ENCODE measurements around the gene KLHL4. TPM values are rescaled to one million over a fixed set of nuclear protein-coding genes. Genes with fewer than 3 reads are reported as not detected.
A peak's percentile ranks its signal among the peaks of the same experiment; 100 is the strongest.
"Not testable (repeated sequence)": the region's sequence is repeated elsewhere in the genome, so short reads cannot be mapped to it uniquely, and the experiment has no call there.

The KLHL4 gene, protein sequence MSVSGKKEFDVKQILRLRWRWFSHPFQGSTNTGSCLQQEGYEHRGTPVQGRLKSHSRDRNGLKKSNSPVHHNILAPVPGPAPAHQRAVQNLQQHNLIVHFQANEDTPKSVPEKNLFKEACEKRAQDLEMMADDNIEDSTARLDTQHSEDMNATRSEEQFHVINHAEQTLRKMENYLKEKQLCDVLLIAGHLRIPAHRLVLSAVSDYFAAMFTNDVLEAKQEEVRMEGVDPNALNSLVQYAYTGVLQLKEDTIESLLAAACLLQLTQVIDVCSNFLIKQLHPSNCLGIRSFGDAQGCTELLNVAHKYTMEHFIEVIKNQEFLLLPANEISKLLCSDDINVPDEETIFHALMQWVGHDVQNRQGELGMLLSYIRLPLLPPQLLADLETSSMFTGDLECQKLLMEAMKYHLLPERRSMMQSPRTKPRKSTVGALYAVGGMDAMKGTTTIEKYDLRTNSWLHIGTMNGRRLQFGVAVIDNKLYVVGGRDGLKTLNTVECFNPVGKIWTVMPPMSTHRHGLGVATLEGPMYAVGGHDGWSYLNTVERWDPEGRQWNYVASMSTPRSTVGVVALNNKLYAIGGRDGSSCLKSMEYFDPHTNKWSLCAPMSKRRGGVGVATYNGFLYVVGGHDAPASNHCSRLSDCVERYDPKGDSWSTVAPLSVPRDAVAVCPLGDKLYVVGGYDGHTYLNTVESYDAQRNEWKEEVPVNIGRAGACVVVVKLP
- total RNA-seq (0.27 TPM), polyA plus RNA-seq (not detected)

DNA sequence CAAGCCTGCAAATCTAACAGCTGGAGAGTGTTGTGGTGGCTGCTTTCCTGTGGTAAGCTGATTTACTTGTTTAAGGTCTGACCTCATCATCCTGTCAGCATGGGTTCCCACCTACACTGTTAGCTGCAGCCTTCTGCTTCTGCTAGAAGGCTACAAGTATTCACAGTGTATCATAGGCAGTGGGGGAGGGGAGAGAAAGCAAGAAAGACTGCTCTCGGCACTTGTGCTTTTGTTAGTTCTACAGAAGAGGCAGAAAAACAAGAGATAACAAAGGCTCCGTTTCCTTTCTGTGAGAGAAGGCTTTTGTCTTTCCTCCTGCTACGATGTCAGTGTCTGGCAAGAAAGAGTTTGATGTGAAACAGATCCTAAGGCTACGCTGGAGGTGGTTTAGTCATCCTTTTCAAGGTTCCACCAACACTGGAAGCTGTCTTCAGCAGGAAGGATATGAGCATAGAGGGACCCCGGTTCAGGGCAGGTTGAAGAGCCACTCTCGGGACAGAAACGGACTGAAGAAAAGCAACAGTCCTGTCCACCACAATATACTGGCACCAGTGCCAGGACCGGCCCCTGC lies at the start of gene KLHL4:
KLHL4 (plus strand) TSS at position 232 of the 571 bp plus-strand sequence; CDS start at position 324, 92 bp downstream.
- Histone ChIP-seq H3K9me3 (ENCODE audit: control insufficient read depth in 2 of 2, low read length in 2 of 2) (no peaks in the 10 kb centered on the region), H3K4me3 (ENCODE audit: low read depth, low read length) (no peak within 1 kb of the TSS), H3K27me3 (ENCODE audit: control insufficient read depth, insufficient read depth, low read length) (no peaks in the 10 kb centered on the region), H3K36me3 (ENCODE audit: control insufficient read depth, insufficient read depth, low read length) (no peaks in the 10 kb centered on the region), H3K27ac (ENCODE audit: insufficient read depth, low read length, poor library complexity, severe bottlenecking) (no peak within 1 kb of the TSS), H3K4me1 (ENCODE audit: control insufficient read depth, insufficient read depth, low read length, poor library complexity, severe bottlenecking) (no peaks in the 10 kb centered on the region)
- H3K9me3 Mint-ChIP-seq: peaks cover 0 to 2% (median 0%) of the 10 kb centered on the region in 7 donors
- no peaks in the 10 kb centered on the region for H3K27me3 Mint-ChIP-seq
- peak within 1 kb of the TSS in 1 of 3 donors; percentile 60 for H3K27ac Mint-ChIP-seq
- DNase-seq: no peak
- no peaks in the 10 kb centered on the region for H3K36me3 Mint-ChIP-seq
- ATAC-seq (ENCODE audit: low read depth in 2 of 2): no peak
- H3K4me1 Mint-ChIP-seq: no peaks in the 10 kb centered on the region
- H3K4me3 Mint-ChIP-seq: no peak within 1 kb of the TSS

DNA sequence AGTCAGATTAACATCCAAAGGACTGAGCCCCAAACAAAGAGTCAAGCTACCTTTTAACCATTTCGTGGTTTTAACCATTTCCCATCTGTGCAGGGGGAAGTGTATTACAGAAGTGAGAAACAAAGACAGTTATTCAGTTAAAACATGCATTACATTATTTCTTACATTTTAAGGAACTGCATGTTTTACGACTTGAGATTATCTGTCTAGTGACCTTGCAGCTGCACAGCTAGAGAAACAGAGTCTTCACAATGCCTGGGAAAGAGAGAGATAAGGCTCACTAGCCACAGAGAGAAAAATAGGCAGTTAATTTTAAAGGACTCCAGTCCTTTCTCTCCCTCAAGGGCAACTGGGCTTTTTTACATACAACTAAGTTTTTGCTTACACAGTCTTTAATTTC lies 48.7 kb upstream of the KLHL4 start:
- Histone ChIP-seq H3K27ac (ENCODE audit: insufficient read depth, low read length, poor library complexity, severe bottlenecking) (no peak overlapping the region), H3K9me3 (ENCODE audit: control insufficient read depth in 2 of 2, low read length in 2 of 2) (no peaks in the 10 kb centered on the region), H3K4me3 (ENCODE audit: low read depth, low read length) (no peak overlapping the region), H3K4me1 (ENCODE audit: control insufficient read depth, insufficient read depth, low read length, poor library complexity, severe bottlenecking) (no peaks in the 10 kb centered on the region), H3K36me3 (ENCODE audit: control insufficient read depth, insufficient read depth, low read length) (no peaks in the 10 kb centered on the region), H3K27me3 (ENCODE audit: control insufficient read depth, insufficient read depth, low read length) (no peaks in the 10 kb centered on the region)
- Mint-ChIP-seq H3K27me3 (no peaks in the 10 kb centered on the region), H3K27ac (no peak overlapping the region), H3K36me3 (no peaks in the 10 kb centered on the region), H3K4me3 (no peak overlapping the region), H3K9me3 (peaks cover 0 to 8% (median 0%) of the 10 kb centered on the region in 7 donors), H3K4me1 (no peaks in the 10 kb centered on the region)
- ATAC-seq (ENCODE audit: low read depth in 2 of 2) (no peak), DNase-seq (no peak)

DNA sequence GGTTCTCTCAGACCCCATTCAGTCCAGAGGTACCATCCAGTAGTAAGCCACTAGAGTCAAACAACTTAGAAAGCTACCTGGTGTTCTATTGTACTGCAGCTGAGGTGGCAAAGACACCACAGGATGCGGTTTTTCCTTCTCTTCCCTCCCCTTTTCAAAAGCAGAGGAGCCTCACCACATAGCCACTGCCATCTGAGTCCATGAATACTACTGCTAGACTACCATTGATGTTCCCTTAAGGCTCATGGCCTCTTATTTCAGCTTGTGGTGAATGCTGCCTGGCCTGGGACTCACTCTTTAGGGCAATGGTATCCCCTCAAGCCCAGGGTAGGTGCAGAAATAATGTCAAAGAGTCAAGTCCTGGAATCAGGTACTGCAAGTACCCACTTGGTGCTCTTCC lies 41.8 kb upstream of the KLHL4 start:
- no peaks in the 10 kb centered on the region for H3K36me3 ChIP-seq (ENCODE audit: control insufficient read depth, insufficient read depth, low read length)
- no peak overlapping the region for H3K4me3 ChIP-seq (ENCODE audit: low read depth, low read length)

DNA sequence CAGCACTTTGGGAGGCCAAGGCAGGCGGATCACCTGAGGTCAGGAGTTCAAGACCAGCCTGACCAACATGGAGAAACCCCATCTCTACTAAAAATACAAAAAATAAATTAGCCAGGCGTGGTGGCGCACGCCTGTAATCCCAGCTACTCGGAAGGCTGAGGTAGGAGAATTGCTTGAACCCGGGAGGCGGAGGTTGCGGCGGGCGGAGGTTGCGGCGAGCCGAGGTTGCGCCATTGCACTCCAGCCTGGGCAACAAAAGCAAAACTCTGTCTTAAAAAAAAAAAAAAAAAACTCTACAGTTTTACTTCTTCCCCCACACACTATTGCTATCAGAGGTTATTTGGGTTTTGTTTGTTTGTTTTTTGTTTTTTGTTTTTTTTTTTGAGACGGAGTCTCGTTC lies 38.9 kb upstream of the KLHL4 start:
- H3K36me3 Mint-ChIP-seq; H3K36me3 ChIP-seq (ENCODE audit: control insufficient read depth, insufficient read depth, low read length); ATAC-seq (ENCODE audit: low read depth in 2 of 2); DNase-seq; H3K27ac Mint-ChIP-seq; H3K4me1 ChIP-seq (ENCODE audit: control insufficient read depth, insufficient read depth, low read length, poor library complexity, severe bottlenecking); H3K27me3 Mint-ChIP-seq; H3K4me1 Mint-ChIP-seq; H3K27me3 ChIP-seq (ENCODE audit: control insufficient read depth, insufficient read depth, low read length); H3K4me3 Mint-ChIP-seq; H3K4me3 ChIP-seq (ENCODE audit: low read depth, low read length); H3K9me3 ChIP-seq (ENCODE audit: control insufficient read depth in 2 of 2, low read length in 2 of 2); H3K27ac ChIP-seq (ENCODE audit: insufficient read depth, low read length, poor library complexity, severe bottlenecking): not testable (repeated sequence)
- peaks cover 0 to 10% (median 4%) of the 10 kb centered on the region in 7 donors for H3K9me3 Mint-ChIP-seq

More for the DNA sequence above, 41.8 kb upstream of the KLHL4 start:
- Histone ChIP-seq H3K27ac (ENCODE audit: insufficient read depth, low read length, poor library complexity, severe bottlenecking) (no peak overlapping the region), H3K4me1 (ENCODE audit: control insufficient read depth, insufficient read depth, low read length, poor library complexity, severe bottlenecking) (no peaks in the 10 kb centered on the region), H3K9me3 (ENCODE audit: control insufficient read depth in 2 of 2, low read length in 2 of 2) (no peaks in the 10 kb centered on the region), H3K27me3 (ENCODE audit: control insufficient read depth, insufficient read depth, low read length) (no peaks in the 10 kb centered on the region)
- Mint-ChIP-seq H3K4me1 (no peaks in the 10 kb centered on the region), H3K27me3 (no peaks in the 10 kb centered on the region), H3K4me3 (no peak overlapping the region), H3K9me3 (peaks cover 0 to 6% (median 2%) of the 10 kb centered on the region in 7 donors), H3K36me3 (no peaks in the 10 kb centered on the region), H3K27ac (no peak overlapping the region)
- no peak for ATAC-seq (ENCODE audit: low read depth in 2 of 2)
- no peak for DNase-seq

DNA sequence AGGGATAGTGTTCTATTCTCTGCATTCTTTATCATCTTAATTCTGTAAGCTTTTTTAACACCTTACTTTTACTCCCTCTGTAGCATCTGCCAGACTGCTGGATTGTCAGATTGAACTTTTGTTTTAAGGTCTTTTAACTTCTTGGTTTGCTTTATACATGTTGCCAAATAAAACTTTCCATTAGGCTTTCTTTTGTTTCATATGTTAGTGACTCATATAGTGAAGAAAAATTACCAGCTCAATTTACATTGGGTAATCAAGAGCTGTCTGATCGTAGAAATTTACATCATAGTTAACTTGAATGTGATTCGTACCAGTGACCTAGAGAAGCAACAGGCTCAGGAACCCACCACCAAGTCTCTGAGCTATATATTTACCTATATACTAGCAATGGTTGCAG lies 28.5 kb upstream of the KLHL4 start:
- H3K36me3 ChIP-seq (ENCODE audit: control insufficient read depth, insufficient read depth, low read length): no peaks in the 10 kb centered on the region
- H3K4me1 Mint-ChIP-seq: no peaks in the 10 kb centered on the region
- H3K4me1 ChIP-seq (ENCODE audit: control insufficient read depth, insufficient read depth, low read length, poor library complexity, severe bottlenecking): no peaks in the 10 kb centered on the region
- DNase-seq (no peak), ATAC-seq (ENCODE audit: low read depth in 2 of 2) (no peak)
- no peak overlapping the region for H3K4me3 ChIP-seq (ENCODE audit: low read depth, low read length)
- H3K27ac Mint-ChIP-seq: no peak overlapping the region
- H3K36me3 Mint-ChIP-seq: no peaks in the 10 kb centered on the region
- no peaks in the 10 kb centered on the region for H3K9me3 ChIP-seq (ENCODE audit: control insufficient read depth in 2 of 2, low read length in 2 of 2)
- H3K27me3 Mint-ChIP-seq: no peaks in the 10 kb centered on the region
- no peak overlapping the region for H3K27ac ChIP-seq (ENCODE audit: insufficient read depth, low read length, poor library complexity, severe bottlenecking)
- no peak overlapping the region for H3K4me3 Mint-ChIP-seq
- H3K9me3 Mint-ChIP-seq: peaks cover 0 to 1% (median 0%) of the 10 kb centered on the region in 7 donors
- H3K27me3 ChIP-seq (ENCODE audit: control insufficient read depth, insufficient read depth, low read length): no peaks in the 10 kb centered on the region

DNA sequence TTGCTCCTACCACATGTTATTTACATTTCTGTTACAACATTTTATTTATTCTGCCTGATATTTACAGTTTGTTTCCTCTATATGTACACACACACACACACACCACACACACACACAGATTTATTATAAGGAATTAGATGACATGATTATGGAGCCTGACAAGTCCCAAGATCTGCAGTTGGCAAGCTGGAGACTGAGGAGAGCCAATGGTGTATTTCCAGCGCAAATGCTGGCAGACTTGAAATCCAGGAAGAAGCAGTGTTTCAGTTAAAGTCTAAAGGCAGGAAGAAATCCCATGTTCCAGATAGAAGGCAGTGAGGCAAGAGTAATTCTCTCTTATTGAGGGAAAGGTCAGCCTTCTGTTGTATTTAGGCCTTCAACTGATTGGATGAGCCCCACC lies 1.8 kb upstream of the KLHL4 start:
- Mint-ChIP-seq H3K36me3 (no peaks in the 10 kb centered on the region), H3K4me1 (no peaks in the 10 kb centered on the region), H3K27me3 (no peaks in the 10 kb centered on the region), H3K4me3 (no peak overlapping the region), H3K9me3 (peaks cover 0 to 2% (median 0%) of the 10 kb centered on the region in 7 donors), H3K27ac (no peak overlapping the region)
- DNase-seq (no peak), ATAC-seq (ENCODE audit: low read depth in 2 of 2) (no peak)
- Histone ChIP-seq H3K27me3 (ENCODE audit: control insufficient read depth, insufficient read depth, low read length) (no peaks in the 10 kb centered on the region), H3K9me3 (ENCODE audit: control insufficient read depth in 2 of 2, low read length in 2 of 2) (no peaks in the 10 kb centered on the region), H3K4me1 (ENCODE audit: control insufficient read depth, insufficient read depth, low read length, poor library complexity, severe bottlenecking) (no peaks in the 10 kb centered on the region), H3K27ac (ENCODE audit: insufficient read depth, low read length, poor library complexity, severe bottlenecking) (no peak overlapping the region), H3K4me3 (ENCODE audit: low read depth, low read length) (no peak overlapping the region), H3K36me3 (ENCODE audit: control insufficient read depth, insufficient read depth, low read length) (no peaks in the 10 kb centered on the region)

DNA sequence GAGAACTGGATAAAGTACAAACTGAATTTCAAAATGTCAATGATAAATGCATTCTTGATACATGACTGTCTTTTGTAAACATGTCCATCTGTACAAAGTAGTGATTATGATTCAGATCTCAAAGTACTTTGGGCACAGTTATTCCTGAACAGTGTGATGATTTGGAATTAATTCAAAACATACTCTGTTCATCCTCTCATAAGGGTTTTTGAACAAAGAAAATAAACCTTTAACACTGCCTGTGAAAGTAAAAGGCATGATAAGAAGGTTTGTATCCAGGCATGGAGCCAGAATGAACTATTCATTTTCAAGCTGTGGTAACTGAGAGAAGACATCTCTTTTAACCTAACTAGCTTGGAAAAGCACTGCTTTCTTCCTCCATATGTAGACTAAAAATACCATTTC lies 883 bp upstream of the KLHL4 start:
- Histone ChIP-seq H3K4me3 (ENCODE audit: low read depth, low read length) (no peak overlapping the region), H3K36me3 (ENCODE audit: control insufficient read depth, insufficient read depth, low read length) (no peaks in the 10 kb centered on the region), H3K27ac (ENCODE audit: insufficient read depth, low read length, poor library complexity, severe bottlenecking) (no peak overlapping the region), H3K9me3 (ENCODE audit: control insufficient read depth in 2 of 2, low read length in 2 of 2) (no peaks in the 10 kb centered on the region), H3K4me1 (ENCODE audit: control insufficient read depth, insufficient read depth, low read length, poor library complexity, severe bottlenecking) (no peaks in the 10 kb centered on the region), H3K27me3 (ENCODE audit: control insufficient read depth, insufficient read depth, low read length) (no peaks in the 10 kb centered on the region)
- DNase-seq (no peak), ATAC-seq (ENCODE audit: low read depth in 2 of 2) (no peak)
- Mint-ChIP-seq H3K4me1 (no peaks in the 10 kb centered on the region), H3K36me3 (no peaks in the 10 kb centered on the region), H3K27me3 (no peaks in the 10 kb centered on the region), H3K4me3 (no peak overlapping the region), H3K27ac (no peak overlapping the region), H3K9me3 (peaks cover 0 to 2% (median 0%) of the 10 kb centered on the region in 7 donors)
